Stimulated activated CD8-positive, alpha-beta memory T cell treated with anti-CD3 and anti-CD28 coated beads, Interleukin-7, amount 100 ng/mL, for 4 hours (primary cell): Measurements from ENCODE around the gene GALNTL6.

Experiments
- DNase-seq, 2 donors: peaks; one replicate each; pipeline ENCODE4 v3.0.0-alpha.2; 2020; ENCODE audit warnings: low read depth in 2 of 2

GALNTL6 gene

GRCh38 chr4:172207886-172208285 is 394.7 kb downstream of the GALNTL6 start:
- DNase-seq: no peak

GRCh38 chr4:172220679-172221078 is 407.5 kb downstream of the GALNTL6 start:
- DNase-seq: no peak

GRCh38 chr4:172225457-172225856 is 412.3 kb downstream of the GALNTL6 start:
- DNase-seq: no peak

- no peak for DNase-seq
Measured at GRCh38 chr4:172232966-172233365, 419.8 kb downstream of the GALNTL6 start.

- no peak for DNase-seq
Measured at GRCh38 chr4:172243551-172243950, 430.3 kb downstream of the GALNTL6 start.

- no peak for DNase-seq
Measured at GRCh38 chr4:172245516-172245915, 432.3 kb downstream of the GALNTL6 start.

GRCh38 chr4:172253409-172253808 is 440.2 kb downstream of the GALNTL6 start:
- DNase-seq: no peak

- no peak for DNase-seq
Measured at GRCh38 chr4:172256820-172257219, 443.6 kb downstream of the GALNTL6 start.

GRCh38 chr4:172270397-172270796 is 457.2 kb downstream of the GALNTL6 start:
- DNase-seq: no peak

- no peak for DNase-seq
Measured at GRCh38 chr4:172287117-172287516, 473.9 kb downstream of the GALNTL6 start.

- DNase-seq: no peak
Measured at GRCh38 chr4:172305698-172306097, 492.5 kb downstream of the GALNTL6 start.

GRCh38 chr4:172308078-172308477 is 494.9 kb downstream of the GALNTL6 start:
- no peak for DNase-seq

GRCh38 chr4:172311682-172312081 is 498.5 kb downstream of the GALNTL6 start:
- no peak for DNase-seq

- DNase-seq: no peak
Measured at GRCh38 chr4:172323288-172323687, 510.1 kb downstream of the GALNTL6 start.

- no peak for DNase-seq
Measured at GRCh38 chr4:172344308-172344938, 531.2 kb downstream of the GALNTL6 start.

GRCh38 chr4:172348426-172348825 is 535.2 kb downstream of the GALNTL6 start:
- DNase-seq: no peak

GRCh38 chr4:172352356-172352755 is 539.2 kb downstream of the GALNTL6 start:
- no peak for DNase-seq

GRCh38 chr4:172356016-172356415 is 542.8 kb downstream of the GALNTL6 start:
- DNase-seq: no peak

- no peak for DNase-seq
Measured at GRCh38 chr4:172357006-172357540, 543.9 kb downstream of the GALNTL6 start.

- DNase-seq: no peak
Measured at GRCh38 chr4:172362569-172362968, 549.4 kb downstream of the GALNTL6 start.

- DNase-seq: no peak
Measured at GRCh38 chr4:172369471-172369959, 556.3 kb downstream of the GALNTL6 start.

GRCh38 chr4:172377486-172378140 is 564.4 kb downstream of the GALNTL6 start:
- DNase-seq: no peak

- DNase-seq: no peak
Measured at GRCh38 chr4:172379834-172380233, 566.6 kb downstream of the GALNTL6 start.
